Measurements from ENCODE around the gene KANSL1.

GRCh38 chr17:46057366-46057765 is 135.9 kb downstream of the KANSL1 start:
- TF ChIP-seq CTCF (IDR thresholded peaks at IDR 0.05) (no peak), EZH2 (IDR thresholded peaks at IDR 0.05; ENCODE audit: borderline replicate concordance, insufficient read depth, low read depth, low read length, poor library complexity, severe bottlenecking) (no peak)
